ENCODE results near the gene RGS16. TPM values are rescaled to one million over a fixed set of nuclear protein-coding genes. Genes with fewer than 3 reads are reported as not detected.
A peak's percentile ranks its signal among the peaks of the same experiment; 100 is the strongest.

Gene RGS16
- total RNA-seq, 1 donor from 2014 or later = 5.8 TPM

GRCh38 chr1:182608845-182609610, 4.8 kb upstream of the RGS16 start:
- no peak for DNase-seq (ENCODE audit: low spot score)

- no peak for DNase-seq (ENCODE audit: low spot score)
These were observed 4.0 kb upstream of the RGS16 start for GRCh38 chr1:182608236-182608635.

GRCh38 chr1:182607566-182607965, 3.4 kb upstream of the RGS16 start:
- no peak for DNase-seq (ENCODE audit: low spot score)

- no peak for DNase-seq (ENCODE audit: low spot score)
These were observed 479 bp downstream of the RGS16 start for GRCh38 chr1:182603646-182604174.

GRCh38 chr1:182602935-182603645, 1.1 kb downstream of the RGS16 start:
- DNase-seq (ENCODE audit: low spot score) = no peak

GRCh38 chr1:182601913-182602312, 2.3 kb downstream of the RGS16 start:
- no peak for DNase-seq (ENCODE audit: low spot score)

- peak; percentile 60 for DNase-seq (ENCODE audit: low spot score)
These were observed 2.8 kb downstream of the RGS16 start for GRCh38 chr1:182601416-182601786.

GRCh38 chr1:182600745-182601415, 3.3 kb downstream of the RGS16 start:
- no peak for DNase-seq (ENCODE audit: low spot score)

GRCh38 chr1:182600036-182600713, 4.0 kb downstream of the RGS16 start:
- no peak for DNase-seq (ENCODE audit: low spot score)

GRCh38 chr1:182599339-182599738, 4.8 kb downstream of the RGS16 start:
- no peak for DNase-seq (ENCODE audit: low spot score)

- DNase-seq (ENCODE audit: low spot score) = no peak
These were observed 5.9 kb downstream of the RGS16 start for GRCh38 chr1:182598296-182598695.

GRCh38 chr1:182596934-182597333, 7.3 kb downstream of the RGS16 start:
- no peak for DNase-seq (ENCODE audit: low spot score)

GRCh38 chr1:182595641-182596240, 8.4 kb downstream of the RGS16 start:
- DNase-seq (ENCODE audit: low spot score) = peak; percentile 67

- DNase-seq (ENCODE audit: low spot score) = no peak
These were observed 14.3 kb downstream of the RGS16 start for GRCh38 chr1:182589931-182590330.

GRCh38 chr1:182589520-182589919, 14.7 kb downstream of the RGS16 start:
- no peak for DNase-seq (ENCODE audit: low spot score)

GRCh38 chr1:182588500-182589396, 15.4 kb downstream of the RGS16 start, which contains the start of gene RNASEL:
TSS of gene RNASEL (minus strand) at chr1:182589256. CDS start at chr1:182586806, 2,450 bp downstream.
- DNase-seq (ENCODE audit: low spot score) = peak; percentile 75

- no peak for DNase-seq (ENCODE audit: low spot score)
These were observed 16.3 kb downstream of the RGS16 start for GRCh38 chr1:182587666-182588499.

GRCh38 chr1:182587093-182587492, 17.1 kb downstream of the RGS16 start:
- DNase-seq (ENCODE audit: low spot score) = no peak

- no peak for DNase-seq (ENCODE audit: low spot score)
These were observed 17.8 kb downstream of the RGS16 start for GRCh38 chr1:182586380-182586779.
